GM19351 (cell line): ENCODE data around the gene TSNAXIP1.

Experiments used
- ATAC-seq: cut with Tn5 transposase; IDR thresholded peaks from one replicate; pipeline ENCODE4 v1.9.1; 2021; ENCODE audit warnings: mild to moderate bottlenecking, moderate library complexity; ENCODE audit not compliant: unreplicated experiment

The TSNAXIP1 gene, protein sequence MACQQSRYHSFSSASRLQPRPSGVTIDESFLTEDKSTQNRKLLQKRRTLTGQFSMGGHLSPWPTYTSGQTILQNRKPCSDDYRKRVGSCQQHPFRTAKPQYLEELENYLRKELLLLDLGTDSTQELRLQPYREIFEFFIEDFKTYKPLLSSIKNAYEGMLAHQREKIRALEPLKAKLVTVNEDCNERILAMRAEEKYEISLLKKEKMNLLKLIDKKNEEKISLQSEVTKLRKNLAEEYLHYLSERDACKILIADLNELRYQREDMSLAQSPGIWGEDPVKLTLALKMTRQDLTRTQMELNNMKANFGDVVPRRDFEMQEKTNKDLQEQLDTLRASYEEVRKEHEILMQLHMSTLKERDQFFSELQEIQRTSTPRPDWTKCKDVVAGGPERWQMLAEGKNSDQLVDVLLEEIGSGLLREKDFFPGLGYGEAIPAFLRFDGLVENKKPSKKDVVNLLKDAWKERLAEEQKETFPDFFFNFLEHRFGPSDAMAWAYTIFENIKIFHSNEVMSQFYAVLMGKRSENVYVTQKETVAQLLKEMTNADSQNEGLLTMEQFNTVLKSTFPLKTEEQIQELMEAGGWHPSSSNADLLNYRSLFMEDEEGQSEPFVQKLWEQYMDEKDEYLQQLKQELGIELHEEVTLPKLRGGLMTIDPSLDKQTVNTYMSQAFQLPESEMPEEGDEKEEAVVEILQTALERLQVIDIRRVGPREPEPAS

DNA sequence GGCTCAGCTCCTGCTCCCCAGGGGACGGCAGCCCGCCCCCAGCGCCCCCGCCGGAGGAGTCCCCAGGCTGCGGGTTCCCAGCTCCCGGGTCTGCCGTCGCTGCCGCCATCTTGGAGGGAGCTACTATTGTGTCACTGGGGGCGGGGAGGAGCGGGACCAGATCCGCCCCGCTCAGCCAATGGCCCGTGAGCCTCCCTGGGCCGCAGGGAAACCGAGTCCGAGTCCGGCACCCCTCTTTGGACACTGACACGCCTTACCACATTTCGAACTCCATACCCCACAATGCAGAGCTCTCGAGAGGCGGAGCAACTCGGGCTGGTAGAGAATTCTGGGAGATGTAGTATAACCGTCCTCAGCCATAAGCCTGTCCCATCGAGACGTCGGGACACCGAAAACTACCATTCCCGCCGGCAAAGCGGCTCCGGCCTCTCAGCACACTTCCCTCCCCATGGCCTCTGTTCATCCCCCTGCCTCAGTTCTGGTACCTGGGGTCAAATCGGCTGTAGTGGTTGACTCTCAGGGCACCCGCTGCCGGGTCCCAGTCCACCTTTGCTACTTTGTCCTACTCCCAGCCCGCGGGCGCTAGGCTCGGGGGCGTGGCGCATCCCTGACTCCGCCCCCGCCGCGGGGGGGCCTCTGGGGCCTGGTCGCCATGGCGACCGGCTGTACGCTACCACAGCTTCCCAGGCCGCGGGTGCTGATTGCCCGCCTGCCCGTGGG lies at the start of gene TSNAXIP1, which contains the start of gene RANBP10:
Gene TSNAXIP1, plus strand, starts transcription at position 462 of the 720 bp plus-strand sequence. CDS start 261 bp downstream, outside the sequence.
Gene RANBP10, minus strand, starts transcription at position 133 of the 720 bp plus-strand sequence. Its CDS starts 24 bp downstream, at position 109.
- ATAC-seq, result peak; percentile 89

DNA sequence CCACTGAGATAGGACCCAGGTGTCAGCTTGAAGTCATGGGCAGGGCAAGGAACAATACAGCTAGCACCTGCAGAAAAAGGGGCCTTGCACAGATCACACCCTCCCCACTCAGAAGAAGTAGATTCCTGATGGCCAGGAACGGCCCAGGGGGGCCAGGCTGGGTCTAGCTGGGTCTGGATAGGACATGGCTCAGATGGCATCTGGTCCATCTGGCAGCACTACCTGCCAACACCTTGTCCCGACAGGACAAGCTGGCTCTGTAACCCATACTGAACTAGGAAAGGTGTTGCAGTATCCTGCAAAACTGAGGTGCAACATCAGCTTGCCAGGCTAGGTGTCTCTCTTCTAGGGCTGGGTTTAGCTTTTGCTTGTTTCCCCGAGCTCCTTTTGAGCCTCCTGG lies 48.7 kb upstream of the TSNAXIP1 start:
- no peak for ATAC-seq

DNA sequence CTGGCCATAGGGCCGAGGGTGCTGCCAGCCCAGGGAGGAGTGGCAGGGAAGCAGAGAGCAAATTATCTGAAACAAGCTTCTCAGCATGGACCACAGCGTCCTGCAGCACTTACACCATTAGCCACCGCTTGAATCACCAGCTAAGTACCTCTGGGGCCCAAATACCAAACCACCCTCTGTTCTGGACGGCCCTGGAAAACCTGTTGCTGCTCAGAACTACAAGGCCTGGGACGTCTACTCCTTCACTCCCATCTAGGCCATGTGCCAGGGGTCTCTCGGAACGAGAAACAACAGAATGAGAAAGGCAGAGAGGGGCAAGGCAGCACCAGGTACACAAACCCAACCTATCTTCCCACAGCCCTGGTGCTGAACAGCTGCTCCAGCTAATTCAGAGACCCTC lies 47.7 kb upstream of the TSNAXIP1 start:
- no peak for ATAC-seq

DNA sequence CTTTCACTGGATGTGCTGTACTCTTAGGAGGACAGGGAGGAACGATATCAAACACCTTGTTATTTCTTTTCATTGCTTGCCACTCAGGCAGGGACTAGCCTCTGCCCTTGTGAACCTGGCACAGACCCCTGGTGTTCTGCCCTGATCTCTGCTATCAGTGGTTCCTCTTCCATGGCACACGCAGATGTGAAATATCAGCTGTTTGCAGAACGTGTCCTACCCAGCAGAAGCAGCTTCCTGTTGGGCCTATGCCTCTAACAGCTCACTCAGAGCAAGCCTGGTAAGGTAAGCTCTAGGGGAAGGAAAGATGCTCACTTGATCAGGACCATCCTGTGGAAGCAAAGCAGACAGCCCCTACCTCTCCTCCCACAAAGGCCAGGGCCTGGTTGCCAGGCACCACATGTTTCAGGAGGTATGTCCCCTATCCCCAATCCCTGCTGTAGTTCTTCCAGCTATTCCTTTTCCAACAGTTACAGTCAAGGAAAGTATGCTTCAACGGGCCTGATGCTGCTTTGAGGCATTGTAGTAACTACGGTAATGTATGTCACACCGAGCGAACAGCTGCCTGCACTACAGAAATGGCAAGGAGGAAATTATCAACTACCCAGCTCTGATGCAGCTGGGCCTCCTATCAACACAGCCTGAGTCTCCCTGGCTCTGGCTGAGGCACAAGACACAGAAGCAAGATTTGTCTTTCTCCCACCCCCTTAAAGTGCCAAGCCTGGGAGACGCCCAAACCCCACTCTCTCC lies 46.3 kb upstream of the TSNAXIP1 start:
- ATAC-seq, result no peak

DNA sequence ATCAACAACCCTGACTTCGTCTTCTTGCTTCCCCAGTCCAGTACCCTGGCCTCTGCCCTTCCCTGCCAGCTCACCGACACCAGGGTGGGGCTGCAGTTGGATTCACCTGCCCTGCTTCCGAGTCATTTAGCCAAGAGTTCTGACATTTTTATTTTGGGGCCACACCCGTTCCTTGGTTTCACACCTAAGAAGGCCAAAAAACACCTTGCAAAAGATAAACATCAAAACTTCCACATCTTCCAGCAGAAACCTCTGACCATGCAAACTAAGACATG lies 45.8 kb upstream of the TSNAXIP1 start:
- ATAC-seq, result no peak

DNA sequence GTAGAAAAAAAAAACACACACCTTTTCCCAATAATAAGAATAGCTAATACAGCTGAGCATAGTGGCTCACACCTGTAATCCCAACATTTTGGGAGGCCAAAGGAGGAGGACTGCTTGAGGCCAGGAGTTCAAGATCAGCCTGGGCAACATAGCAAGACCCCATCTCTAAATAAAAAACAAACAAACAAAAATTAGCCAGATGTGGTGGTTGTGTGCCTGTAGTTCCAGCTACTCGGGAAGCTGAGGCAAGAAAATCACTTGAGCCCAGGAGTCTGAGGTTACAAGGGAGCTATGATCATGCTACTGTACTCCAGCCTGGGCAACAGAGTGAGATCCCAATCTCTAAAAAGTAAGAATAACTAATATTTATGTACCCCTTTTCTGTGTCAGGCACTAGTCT lies 44.8 kb upstream of the TSNAXIP1 start:
- no peak for ATAC-seq

DNA sequence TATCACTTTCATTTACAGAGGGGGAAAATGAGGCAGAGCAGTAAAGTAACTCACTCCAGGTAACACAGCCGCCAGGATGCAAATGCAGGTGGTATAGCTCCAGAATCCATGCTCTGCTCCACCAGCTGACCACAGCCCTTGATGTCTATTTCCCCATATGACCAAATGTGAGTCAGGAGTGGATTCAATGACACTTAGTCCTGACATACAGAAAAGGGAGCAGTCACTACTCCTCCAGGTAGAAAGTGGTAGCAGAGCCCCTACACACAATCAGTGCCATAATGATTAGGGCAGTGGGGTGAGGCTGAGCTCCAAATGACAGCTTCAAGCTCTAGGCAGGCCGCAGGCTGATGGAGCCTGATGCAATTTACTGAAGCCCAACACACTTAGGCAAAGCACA lies 44.3 kb upstream of the TSNAXIP1 start:
- ATAC-seq, result no peak

DNA sequence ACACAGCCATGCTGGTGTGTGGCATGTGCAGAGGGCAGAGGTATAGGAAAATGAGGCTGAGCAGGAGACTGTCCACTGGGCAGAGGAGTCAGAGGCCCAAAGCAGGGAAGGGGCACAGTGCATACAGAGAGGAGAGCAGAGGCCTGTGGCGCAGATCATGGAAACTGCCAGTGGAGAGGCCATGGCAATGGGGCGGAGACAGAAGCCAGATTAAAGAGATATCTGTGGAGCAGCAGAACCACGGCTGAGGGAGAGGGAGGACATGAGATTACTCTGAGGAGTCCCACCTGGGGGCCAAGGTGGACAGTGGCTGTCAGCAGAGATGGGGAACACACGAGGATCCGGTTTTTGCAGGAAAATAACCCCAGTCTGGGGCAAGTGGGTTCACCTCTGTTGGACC lies 43.6 kb upstream of the TSNAXIP1 start:
- ATAC-seq, result no peak

DNA sequence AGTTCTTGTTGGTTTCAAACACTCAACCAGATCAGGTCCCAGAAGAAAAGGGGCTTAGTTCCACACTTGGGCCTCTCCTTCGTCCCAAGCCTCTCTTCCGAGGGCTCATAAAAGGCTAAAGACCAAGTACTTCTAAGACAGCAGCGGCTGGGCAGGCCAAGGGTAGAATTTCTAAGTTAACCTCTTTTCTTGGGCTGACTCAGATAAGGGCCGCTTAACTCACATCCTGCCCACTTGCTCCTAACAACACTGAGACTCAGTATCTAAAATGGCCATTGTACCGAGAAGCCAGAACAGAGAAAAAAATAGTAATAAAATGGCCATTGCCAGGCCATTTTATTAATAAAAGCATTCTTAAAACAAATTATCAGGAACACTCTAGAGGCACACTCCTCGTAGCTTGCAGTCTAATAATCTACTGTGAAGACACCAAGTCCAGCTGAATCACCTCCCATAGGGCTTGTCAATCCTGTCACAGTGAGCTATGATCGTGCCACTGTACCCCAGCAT lies 42.5 kb upstream of the TSNAXIP1 start:
- ATAC-seq, result no peak

DNA sequence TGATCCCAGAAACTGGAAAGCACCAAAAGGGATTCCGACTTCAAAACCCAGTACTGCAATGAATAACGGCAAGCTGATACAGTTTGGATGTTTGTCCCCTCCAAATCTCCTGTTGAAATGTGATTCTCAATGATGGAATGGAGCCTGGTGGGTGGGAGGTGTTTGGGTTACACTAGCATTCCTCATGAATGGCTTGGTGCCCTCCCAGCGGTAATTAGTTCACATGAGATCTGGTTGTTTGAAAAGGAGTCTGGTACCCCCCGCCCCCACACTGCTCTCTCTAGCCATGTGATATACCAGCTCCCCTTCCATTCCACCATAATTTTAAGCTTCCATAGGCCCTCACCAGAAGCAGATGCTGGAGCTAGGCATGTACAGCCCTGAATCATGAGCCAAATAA lies 40.4 kb upstream of the TSNAXIP1 start:
- ATAC-seq, result no peak

DNA sequence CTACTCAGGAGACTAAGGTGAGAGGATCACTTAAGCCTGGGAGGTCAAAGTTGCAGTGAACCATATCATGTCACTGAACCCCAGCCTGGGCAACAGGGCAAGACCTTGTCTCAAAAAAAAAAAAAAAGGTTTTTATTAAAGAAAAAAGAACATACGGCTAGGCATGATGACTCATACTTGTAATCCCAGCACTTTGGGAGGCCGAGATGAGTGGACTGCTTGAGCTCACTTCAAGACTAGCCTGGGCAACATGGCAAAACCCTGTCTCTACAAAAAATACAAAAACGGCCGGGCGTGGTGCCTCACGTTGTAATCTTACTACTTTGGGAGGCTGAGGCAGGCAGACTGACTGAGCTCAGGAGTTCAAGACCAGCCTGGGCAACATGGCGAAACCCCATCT lies 38.7 kb upstream of the TSNAXIP1 start:
- ATAC-seq, result no peak

DNA sequence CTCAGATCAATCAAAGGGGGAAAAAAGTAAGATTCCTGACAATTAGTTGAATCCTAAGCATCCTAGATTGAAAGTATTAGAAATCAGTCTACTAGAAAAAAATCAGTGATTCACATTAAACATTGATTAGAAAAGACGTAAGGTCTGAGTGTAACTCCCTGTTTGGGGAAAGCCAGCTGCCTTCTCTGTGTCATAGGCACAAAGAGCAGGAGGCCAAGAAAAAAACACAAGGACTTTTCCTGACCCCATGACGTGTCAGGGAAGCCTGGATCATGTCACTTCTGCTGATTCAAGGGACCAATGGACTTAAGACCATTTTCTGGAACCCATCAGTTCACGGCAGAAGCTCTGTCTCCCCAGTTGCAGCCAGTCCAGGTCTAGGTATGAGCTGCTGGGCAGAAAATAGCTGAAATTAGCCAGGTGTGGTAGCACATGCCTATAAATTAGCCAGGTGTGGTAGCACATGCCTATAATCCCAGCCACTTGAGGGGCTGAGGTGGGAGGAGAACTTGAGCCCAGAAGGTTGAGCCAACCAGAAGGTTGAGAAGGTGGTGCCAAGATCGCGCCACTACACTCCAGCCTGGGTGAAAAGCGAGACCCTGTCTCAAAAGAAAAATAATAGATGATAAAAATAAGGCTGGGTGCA lies 36.2 kb upstream of the TSNAXIP1 start:
- ATAC-seq, result no peak

DNA sequence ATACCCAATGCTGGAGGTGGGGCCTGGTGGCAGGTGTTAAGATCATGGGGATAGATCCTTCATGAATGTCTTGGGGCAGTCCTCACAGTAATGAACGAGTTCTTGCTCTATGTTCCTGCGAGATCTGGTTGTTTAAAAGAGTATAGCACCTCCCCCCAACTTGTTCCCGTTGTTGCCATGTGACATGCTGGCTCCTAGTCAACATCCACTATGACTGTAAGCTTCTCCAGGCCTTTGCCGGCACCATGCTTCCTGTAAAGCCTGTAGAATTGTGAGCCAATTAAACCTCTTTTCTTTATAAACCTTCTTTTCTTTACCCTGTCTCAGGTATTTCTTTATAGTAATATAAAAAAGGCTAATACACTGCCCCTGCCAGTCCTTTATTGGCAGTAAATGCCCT lies 33.6 kb upstream of the TSNAXIP1 start:
- ATAC-seq, result no peak

DNA sequence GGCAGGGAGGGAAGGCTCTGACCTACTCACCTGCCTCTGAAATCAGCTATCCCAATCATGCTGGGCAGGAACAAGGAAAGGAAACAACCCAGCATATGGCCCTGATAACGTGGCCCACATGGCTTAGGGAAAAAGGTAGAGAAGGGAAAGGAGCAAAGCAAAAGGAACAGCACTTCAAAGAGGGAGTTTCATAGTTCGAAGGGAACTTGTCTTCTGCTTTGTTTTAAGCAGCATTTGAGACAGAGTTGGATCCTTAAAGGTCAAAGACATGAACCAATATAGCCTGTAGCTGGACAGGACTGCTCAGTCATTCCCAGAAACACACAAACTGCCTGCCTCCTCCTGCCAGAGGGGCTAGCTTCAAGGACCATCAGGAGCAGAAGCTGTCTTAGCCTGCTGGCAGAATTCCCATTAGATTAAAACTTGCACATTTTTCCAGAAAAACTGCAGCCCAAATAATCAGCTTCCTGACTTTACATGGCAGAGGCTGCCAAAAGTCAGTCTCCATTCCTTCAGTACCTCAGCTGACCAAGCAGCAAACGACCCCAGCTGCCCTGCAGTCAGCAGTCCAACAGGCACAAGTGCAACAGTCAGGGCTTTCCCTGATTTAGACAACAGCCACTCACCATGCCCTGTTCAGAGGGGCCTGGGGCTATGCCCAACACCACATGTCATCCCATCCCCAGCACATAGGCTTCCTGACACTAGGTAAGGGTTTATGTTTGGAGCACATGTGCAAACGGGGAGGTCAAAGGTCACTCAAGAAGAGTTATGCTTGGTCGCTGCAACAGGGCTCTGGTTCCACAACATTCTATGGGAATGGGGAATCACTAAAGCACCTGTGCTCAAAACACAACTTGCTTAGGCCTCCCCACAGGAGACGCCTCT lies 32.9 kb upstream of the TSNAXIP1 start:
- no peak for ATAC-seq

DNA sequence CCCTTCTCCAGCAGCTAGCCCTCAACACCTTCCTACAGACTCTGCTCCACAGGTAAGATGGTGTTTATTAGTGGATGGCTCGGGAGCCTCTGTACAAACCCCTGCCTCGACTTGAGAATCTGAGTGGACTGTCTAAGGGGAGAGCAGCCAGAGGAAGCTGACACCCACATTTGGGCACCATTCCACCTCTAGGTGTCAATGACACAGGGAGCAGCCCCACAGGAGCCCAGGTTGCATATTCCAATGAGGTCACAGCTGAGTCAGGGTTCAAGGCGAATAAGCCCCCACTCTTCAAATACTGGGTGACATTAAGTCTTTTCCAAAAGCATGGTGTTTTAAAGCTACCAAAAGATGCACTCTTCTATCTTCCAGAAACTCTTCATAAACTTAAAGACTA lies 32.2 kb upstream of the TSNAXIP1 start:
- ATAC-seq, result no peak

DNA sequence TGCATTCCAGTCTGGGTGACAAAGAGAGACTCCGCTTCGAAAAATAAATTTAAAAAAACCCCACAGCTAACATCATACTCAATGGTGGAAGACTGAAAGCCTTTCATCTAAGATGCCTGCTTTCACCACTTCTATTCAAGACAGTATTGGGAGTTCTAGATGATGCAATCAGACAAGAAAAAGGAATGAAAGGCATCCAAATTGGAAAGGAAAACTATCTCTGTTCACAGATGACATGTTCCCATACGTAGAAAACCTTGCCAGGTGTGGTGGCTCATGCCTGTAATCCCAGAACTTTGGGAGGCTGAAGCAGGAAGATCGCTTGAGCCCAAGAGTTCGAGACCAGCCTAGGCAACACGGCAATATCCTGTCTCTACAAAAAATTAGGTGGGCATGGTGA lies 31.4 kb upstream of the TSNAXIP1 start:
- no peak for ATAC-seq

DNA sequence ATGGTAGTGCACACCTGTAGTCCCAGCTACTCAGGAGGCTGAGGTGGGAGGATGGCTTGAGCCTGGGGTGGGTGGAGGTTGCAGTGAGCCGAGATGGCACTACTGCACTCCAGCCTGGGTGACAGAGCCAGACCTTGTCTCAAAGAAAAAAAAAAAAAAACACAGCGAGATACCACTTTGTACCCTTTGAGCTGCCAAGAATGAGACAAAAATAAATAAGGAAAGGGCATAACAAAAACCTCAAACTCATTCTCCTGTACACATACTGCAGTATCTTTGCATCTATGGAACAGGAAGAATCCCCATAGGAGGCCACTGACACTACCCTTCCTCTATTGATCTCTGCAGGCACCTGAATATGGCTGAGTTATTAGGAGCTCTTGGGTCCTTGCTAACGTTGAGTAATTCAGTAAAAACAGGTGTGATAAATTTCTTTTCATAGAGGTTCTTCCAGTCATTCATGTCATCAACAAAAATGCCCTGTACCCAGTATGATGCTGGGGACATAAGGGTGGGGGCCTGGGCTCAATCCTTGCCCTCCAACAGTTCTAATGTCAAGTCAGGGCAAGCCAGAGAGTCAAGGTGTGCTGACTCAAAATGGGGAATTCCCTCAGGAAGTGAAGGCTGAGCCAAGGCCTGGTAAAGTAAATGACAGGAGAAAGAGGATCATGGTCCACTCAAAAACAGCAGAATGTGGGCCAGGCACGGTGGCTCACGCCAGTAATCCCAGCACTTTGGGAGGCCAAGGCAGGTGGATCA lies 27.3 kb upstream of the TSNAXIP1 start:
- ATAC-seq, result no peak

DNA sequence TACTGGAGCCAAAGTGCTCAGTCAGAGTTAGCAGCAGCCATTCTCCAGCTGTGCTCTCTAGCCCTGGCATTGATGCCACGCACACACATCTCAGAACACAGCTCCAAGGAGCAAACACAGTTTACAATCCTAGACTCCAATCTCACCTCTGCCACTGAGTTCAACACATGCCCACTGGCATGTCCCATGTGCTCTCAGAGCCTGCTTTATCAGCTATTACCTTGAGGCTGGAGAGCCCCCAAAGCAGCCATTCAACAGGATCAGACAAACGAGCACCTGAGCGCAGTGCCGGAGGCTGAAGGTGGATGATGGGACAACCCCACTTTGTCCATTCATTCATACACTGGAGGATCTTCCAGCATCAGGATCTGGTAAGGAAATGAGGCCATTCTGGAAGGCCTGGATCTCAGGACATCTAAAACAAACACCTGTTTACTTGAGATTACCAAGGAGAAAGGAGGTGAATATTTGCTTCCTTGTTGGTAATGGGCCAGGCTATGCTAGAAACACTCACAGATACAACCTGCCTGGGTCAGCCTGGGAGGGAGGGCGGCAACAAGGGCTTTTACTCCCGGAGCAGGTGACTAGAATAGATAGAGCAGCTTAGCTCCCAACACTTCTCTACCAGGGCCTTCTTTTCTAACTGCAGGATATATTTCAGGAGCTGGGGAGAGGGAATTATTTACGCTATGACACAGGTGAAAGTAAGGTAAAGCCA lies 25.7 kb upstream of the TSNAXIP1 start:
- no peak for ATAC-seq
